Spinal cord (tissue), 10 donors: ENCODE measurements around the gene KRTCAP2. TPM values are rescaled to one million over a fixed set of nuclear protein-coding genes. Genes with fewer than 3 reads are reported as not detected.

ENCODE experiments used
- DNase-seq, 6 donors: peaks; one replicate each; pipeline versions ENCODE4 v3.0.0 to v3.0.0-alpha.2; 2013 to 2015; ENCODE audit warnings: low spot score in 6 of 6, low read depth in 4 of 6
- H3K27ac ChIP-seq: one replicate; pipeline ENCODE4 v1.5.1; 2013; ENCODE audit warnings: low read depth, low read length, control low read depth
- H3K27me3 ChIP-seq: one replicate; pipeline ENCODE4 v1.6.1; 2013; ENCODE audit warnings: low read length; ENCODE audit not compliant: control insufficient read depth, insufficient read depth
- H3K36me3 ChIP-seq: one replicate; pipeline ENCODE4 v1.6.1; 2013; ENCODE audit warnings: low read length; ENCODE audit not compliant: control insufficient read depth, insufficient read depth
- H3K4me1 ChIP-seq: one replicate; pipeline ENCODE4 v1.6.1; 2013; ENCODE audit warnings: low read length; ENCODE audit not compliant: control insufficient read depth, insufficient read depth
- H3K4me3 ChIP-seq: one replicate; pipeline ENCODE4 v1.5.1; 2013; ENCODE audit warnings: low read depth, low read length, control low read depth
- H3K9me3 ChIP-seq: one replicate; pipeline ENCODE4 v1.6.1; 2013; ENCODE audit warnings: low read length; ENCODE audit not compliant: control insufficient read depth, insufficient read depth
- WGBS: methylation state at CpG from one replicate; pipeline ENCODE4 v1.1.5; 2013; ENCODE audit warnings: missing lambda C conversion rate; ENCODE audit not compliant: insufficient coverage; 5-methylcytosine and 5-hydroxymethylcytosine counted together
- polyA plus RNA-seq, 2 donors: library from polyadenylated mRNA; unstranded; fragments of 120-200 nt; gene quantifications; one replicate each; pipeline ENCODE4 v1.2.1, GENCODE V29; 2013; ENCODE audit not compliant: insufficient read length in 2 of 2
- small RNA-seq: library from RNA; depleted of rRNA; stranded (forward); fragments of <200 nt; gene quantifications from one replicate; pipeline ENCODE3, GENCODE V24; 2014; ENCODE audit warnings: low replicate concordance
- total RNA-seq, 2 donors: library from RNA; depleted of rRNA in 1 of 2; stranded (reverse); fragments of 120-200 nt in 1 of 2; fragments of >200 nt in 1 of 2; gene quantifications; one replicate each; pipeline versions ENCODE4 v1.2.3 to v1.2.4, GENCODE V29; 2013 to 2014
- donor health status: healthy.

The KRTCAP2 gene
- total and polyA plus RNA-seq, 4 donors, result 81.9 to 140 (median 131) TPM

DNA sequence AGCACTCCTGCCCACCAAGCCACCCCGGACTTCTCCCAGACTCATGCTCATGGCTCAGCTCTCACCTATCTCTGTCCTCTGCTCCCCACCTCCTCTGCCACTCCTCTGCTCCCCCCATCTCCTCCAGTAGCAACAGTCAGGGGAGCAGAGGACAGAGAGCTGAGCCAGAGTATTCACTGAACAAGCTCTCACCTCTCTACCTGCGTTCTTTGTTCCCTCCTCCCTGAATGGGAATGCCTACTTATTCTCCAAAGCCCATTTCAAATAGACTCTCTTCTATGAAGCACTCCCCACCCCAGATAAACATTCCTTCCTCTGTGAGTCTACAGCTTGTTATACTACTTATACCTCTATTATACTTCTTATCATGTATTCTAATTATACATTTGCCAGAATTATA, 51.9 kb downstream of the KRTCAP2 start:
- no peaks in the 10 kb centered on the region for H3K36me3 ChIP-seq
- no peak overlapping the region for H3K4me3 ChIP-seq
- peaks cover 28% of the 10 kb centered on the region for H3K27me3 ChIP-seq
- no peak for DNase-seq
- no peaks in the 10 kb centered on the region for H3K9me3 ChIP-seq
- H3K4me1 ChIP-seq, result peaks cover 19% of the 10 kb centered on the region
- 91% methylated on average over 2 of the region's 2 CpGs for WGBS
- H3K27ac ChIP-seq, result no peak overlapping the region

DNA sequence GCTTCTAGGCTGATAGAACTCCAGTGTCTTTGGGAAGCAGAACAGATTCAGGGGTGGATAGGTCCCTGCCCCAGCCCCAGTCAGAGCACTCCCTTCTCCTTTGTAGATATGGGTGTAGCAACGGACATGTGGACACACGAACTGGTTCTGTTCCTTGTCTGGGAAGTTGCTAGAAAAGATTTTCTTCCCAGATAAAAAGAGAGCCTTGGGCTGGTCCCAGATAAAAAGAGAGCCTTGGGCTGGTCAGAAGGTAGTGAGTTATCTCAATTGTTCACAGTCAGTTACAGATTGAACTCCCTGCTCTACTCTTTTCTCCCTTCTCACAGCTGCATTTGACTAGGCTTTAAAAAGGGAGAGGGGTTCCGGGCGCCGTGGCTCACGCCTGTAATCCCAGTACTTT, 52.9 kb downstream of the KRTCAP2 start:
- H3K4me1 ChIP-seq, result peaks cover 9% of the 10 kb centered on the region
- peaks cover 18% of the 10 kb centered on the region for H3K27me3 ChIP-seq
- H3K9me3 ChIP-seq, result no peaks in the 10 kb centered on the region
- H3K4me3 ChIP-seq, result no peak overlapping the region
- no peaks in the 10 kb centered on the region for H3K36me3 ChIP-seq
- no peak for DNase-seq
- H3K27ac ChIP-seq, result no peak overlapping the region
- 50% methylated on average over 5 of the region's 6 CpGs for WGBS

Small RNA genes lying within 50 kb of the gene (small RNA-seq; reads per million reads assigned to genes)
- gene HMGN2P18 (not detected), gene RF00019 (not detected)

Other genes with a start within 250 kb of the KRTCAP2 start
- 10 to 100 TPM; 10.6 to 15.3 TPM for gene PMVK, start 236.6 kb downstream of the KRTCAP2 start, total RNA-seq
- 10 to 100 TPM; 43.2 to 45.3 TPM for gene PMVK, start 236.6 kb downstream of the KRTCAP2 start, polyA plus RNA-seq
- gene PBXIP1, start 217.2 kb downstream of the KRTCAP2 start, total RNA-seq, result 100 to 1,000 TPM in 1 of 2 donors, 10 to 100 TPM in 1; 57.5 to 143 TPM
- 10 to 100 TPM; 66.7 to 67.8 TPM for gene PBXIP1, start 217.2 kb downstream of the KRTCAP2 start, polyA plus RNA-seq
- 10 to 100 TPM; 12.7 to 24.7 TPM for gene PYGO2, start 211.5 kb downstream of the KRTCAP2 start, total RNA-seq
- 10 to 100 TPM; 31.6 to 34.3 TPM for gene PYGO2, start 211.5 kb downstream of the KRTCAP2 start, polyA plus RNA-seq
- gene SHC1, start 202.6 kb downstream of the KRTCAP2 start, total RNA-seq, result 10 to 100 TPM; 28.5 to 99.2 TPM
- gene SHC1, start 202.6 kb downstream of the KRTCAP2 start, polyA plus RNA-seq, result 10 to 100 TPM; 26.4 to 47.2 TPM
- 10 to 100 TPM; 25.9 to 64.8 TPM for gene CKS1B, start 198.6 kb downstream of the KRTCAP2 start, total RNA-seq
- 10 to 100 TPM; 37.6 to 41.1 TPM for gene CKS1B, start 198.6 kb downstream of the KRTCAP2 start, polyA plus RNA-seq
- gene FLAD1, start 190.0 kb downstream of the KRTCAP2 start, total RNA-seq, result 10 to 100 TPM; 14.6 to 32.0 TPM
- 10 to 100 TPM; 33.5 to 36.9 TPM for gene FLAD1, start 190.0 kb downstream of the KRTCAP2 start, polyA plus RNA-seq
- under 1 TPM in 1 of 2 donors, not detected in 1; 0.22 TPM for gene LENEP, start 179.7 kb downstream of the KRTCAP2 start, total RNA-seq
- gene LENEP, start 179.7 kb downstream of the KRTCAP2 start, polyA plus RNA-seq, result under 1 TPM in 1 of 2 donors, not detected in 1; 0.39 TPM
- gene ZBTB7B, start 170.5 kb downstream of the KRTCAP2 start, total RNA-seq, result 10 to 100 TPM in 1 of 2 donors, 1 to 10 TPM in 1; 7.3 to 10.7 TPM
- gene ZBTB7B, start 170.5 kb downstream of the KRTCAP2 start, polyA plus RNA-seq, result 1 to 10 TPM; 8.7 to 9.0 TPM
- gene DCST2, start 139.5 kb downstream of the KRTCAP2 start, total RNA-seq, result 1 to 10 TPM in 1 of 2 donors, under 1 TPM in 1; 0.10 to 1.0 TPM
- 1 to 10 TPM; 1.1 to 1.2 TPM for gene DCST2, start 139.5 kb downstream of the KRTCAP2 start, polyA plus RNA-seq
- gene DCST1, start 139.5 kb downstream of the KRTCAP2 start, total RNA-seq, result not detected
- gene DCST1, start 139.5 kb downstream of the KRTCAP2 start, polyA plus RNA-seq, result under 1 TPM; 0.11 to 0.33 TPM
- 10 to 100 TPM; 29.9 to 58.5 TPM for gene ADAM15, start 122.0 kb downstream of the KRTCAP2 start, total RNA-seq
- 100 to 1,000 TPM in 1 of 2 donors, 10 to 100 TPM in 1; 73.1 to 100 TPM for gene ADAM15, start 122.0 kb downstream of the KRTCAP2 start, polyA plus RNA-seq
- gene EFNA4, start 109.6 kb downstream of the KRTCAP2 start, total RNA-seq, result 10 to 100 TPM in 1 of 2 donors, 1 to 10 TPM in 1; 3.5 to 13.9 TPM
- 1 to 10 TPM; 5.1 to 6.8 TPM for gene EFNA4, start 109.6 kb downstream of the KRTCAP2 start, polyA plus RNA-seq
- 10 to 100 TPM; 12.3 to 13.6 TPM for gene EFNA3, start 94.5 kb downstream of the KRTCAP2 start, total RNA-seq
- gene EFNA3, start 94.5 kb downstream of the KRTCAP2 start, polyA plus RNA-seq, result 10 to 100 TPM; 46.6 to 50.6 TPM
- gene EFNA1, start 45.4 kb downstream of the KRTCAP2 start, total RNA-seq, result 10 to 100 TPM; 14.8 to 27.8 TPM
- 10 to 100 TPM; 17.9 to 23.3 TPM for gene EFNA1, start 45.4 kb downstream of the KRTCAP2 start, polyA plus RNA-seq
- 10 to 100 TPM; 12.1 to 35.8 TPM for gene SLC50A1, start 37.5 kb downstream of the KRTCAP2 start, total RNA-seq
- 10 to 100 TPM; 18.2 to 26.9 TPM for gene SLC50A1, start 37.5 kb downstream of the KRTCAP2 start, polyA plus RNA-seq
- gene DPM3, start 32.8 kb downstream of the KRTCAP2 start, total RNA-seq, result 10 to 100 TPM; 16.2 to 46.6 TPM
- 10 to 100 TPM; 41.7 to 47.2 TPM for gene DPM3, start 32.8 kb downstream of the KRTCAP2 start, polyA plus RNA-seq
- gene TRIM46, start 545 bp upstream of the KRTCAP2 start, total RNA-seq, result 1 to 10 TPM; 6.7 to 6.8 TPM
- gene TRIM46, start 545 bp upstream of the KRTCAP2 start, polyA plus RNA-seq, result 10 to 100 TPM; 29.5 to 37.6 TPM
- gene THBS3, start 34.6 kb upstream of the KRTCAP2 start, total RNA-seq, result 10 to 100 TPM; 18.2 to 39.1 TPM
- 10 to 100 TPM; 34.4 to 57.6 TPM for gene THBS3, start 34.6 kb upstream of the KRTCAP2 start, polyA plus RNA-seq
- 10 to 100 TPM; 15.8 to 43.1 TPM for gene MTX1, start 35.4 kb upstream of the KRTCAP2 start, total RNA-seq
- 10 to 100 TPM; 35.8 to 40.2 TPM for gene MTX1, start 35.4 kb upstream of the KRTCAP2 start, polyA plus RNA-seq
- gene ENTREP3, start 82.2 kb upstream of the KRTCAP2 start, total RNA-seq, result 1 to 10 TPM; 8.5 to 9.8 TPM
- gene ENTREP3, start 82.2 kb upstream of the KRTCAP2 start, polyA plus RNA-seq, result 10 to 100 TPM; 30.6 to 42.5 TPM
- gene SCAMP3, start 89.1 kb upstream of the KRTCAP2 start, total RNA-seq, result 10 to 100 TPM; 26.3 to 51.2 TPM
- gene SCAMP3, start 89.1 kb upstream of the KRTCAP2 start, polyA plus RNA-seq, result 100 to 1,000 TPM in 1 of 2 donors, 10 to 100 TPM in 1; 89.1 to 103 TPM
- gene CLK2, start 100.2 kb upstream of the KRTCAP2 start, total RNA-seq, result 10 to 100 TPM; 25.2 to 42.6 TPM
- gene CLK2, start 100.2 kb upstream of the KRTCAP2 start, polyA plus RNA-seq, result 10 to 100 TPM; 49.2 to 61.1 TPM
- gene HCN3, start 104.2 kb upstream of the KRTCAP2 start, total RNA-seq, result 1 to 10 TPM; 6.1 to 9.0 TPM
- gene HCN3, start 104.2 kb upstream of the KRTCAP2 start, polyA plus RNA-seq, result 10 to 100 TPM; 28.6 to 36.0 TPM
- gene PKLR, start 128.1 kb upstream of the KRTCAP2 start, total RNA-seq, result under 1 TPM; 0.11 to 0.20 TPM
- gene PKLR, start 128.1 kb upstream of the KRTCAP2 start, polyA plus RNA-seq, result under 1 TPM; 0.14 to 0.15 TPM
- gene FDPS, start 135.6 kb upstream of the KRTCAP2 start, total RNA-seq, result 100 to 1,000 TPM; 144 to 249 TPM
- gene FDPS, start 135.6 kb upstream of the KRTCAP2 start, polyA plus RNA-seq, result 100 to 1,000 TPM; 202 to 239 TPM
- 10 to 100 TPM; 28.4 to 35.1 TPM for gene RUSC1, start 147.6 kb upstream of the KRTCAP2 start, total RNA-seq
- 100 to 1,000 TPM; 121 to 129 TPM for gene RUSC1, start 147.6 kb upstream of the KRTCAP2 start, polyA plus RNA-seq